ENCODE measurements around the gene DOCK2. TPM values are rescaled to one million over a fixed set of nuclear protein-coding genes. Genes with fewer than 3 reads are reported as not detected.
A peak's percentile ranks its signal among the peaks of the same experiment; 100 is the strongest.

DOCK2 gene
- total RNA-seq, 1 experiment from 2014 or later, result 0.42 TPM

GRCh38 chr5:169851321-169851850 lies 214.3 kb downstream of the DOCK2 start:
- no peak for TF ChIP-seq CTCF (IDR thresholded peaks at IDR 0.05; ENCODE audit: unreplicated experiment)
- peaks cover 22% of the 10 kb centered on the region for H3K9me3 Mint-ChIP-seq (ENCODE audit: unreplicated experiment)
- H3K4me1 Mint-ChIP-seq (ENCODE audit: insufficient read depth, unreplicated experiment), result no peaks in the 10 kb centered on the region
- H3K36me3 Mint-ChIP-seq (ENCODE audit: insufficient read depth, unreplicated experiment), result no peaks in the 10 kb centered on the region
- ChIA-PET CTCF (interaction anchor here (0.8 to 1.0 kb wide), 2 partner anchors 15 to 129 kb away, joined by 3 read pairs; partner anchors contain the start of gene INSYN2B), POLR2A (no interaction called here)
- H3K27ac Mint-ChIP-seq (ENCODE audit: low read depth, unreplicated experiment), result no peak overlapping the region
- intact Hi-C loops (cut with micrococcal nuclease), result loop anchor here (10.0 kb wide), 1 partner anchor 133 kb away; the partner anchor contains the start of gene INSYN2B
- no TSS peak for BruUV-seq (replicated peaks)
- H3K27me3 Mint-ChIP-seq (ENCODE audit: insufficient read depth, unreplicated experiment), result no peaks in the 10 kb centered on the region
- no peak for DNase-seq (ENCODE audit: unreplicated experiment)
- H3K4me3 Mint-ChIP-seq (ENCODE audit: unreplicated experiment), result no peak overlapping the region

- Mint-ChIP-seq H3K27me3 (ENCODE audit: insufficient read depth, unreplicated experiment) (no peaks in the 10 kb centered on the region), H3K4me3 (ENCODE audit: unreplicated experiment) (no peak overlapping the region), H3K4me1 (ENCODE audit: insufficient read depth, unreplicated experiment) (no peaks in the 10 kb centered on the region), H3K27ac (ENCODE audit: low read depth, unreplicated experiment) (no peak overlapping the region), H3K36me3 (ENCODE audit: insufficient read depth, unreplicated experiment) (no peaks in the 10 kb centered on the region), H3K9me3 (ENCODE audit: unreplicated experiment) (peaks cover 6% of the 10 kb centered on the region)
- TF ChIP-seq CTCF (IDR thresholded peaks at IDR 0.05; ENCODE audit: unreplicated experiment), result no peak
- no TSS peak for BruUV-seq (replicated peaks)
- CTCF ChIA-PET, result no interaction called here
- intact Hi-C loops (cut with micrococcal nuclease), result loop anchor here (10.0 kb wide), 1 partner anchor 128 kb away; the partner anchor contains the start of gene INSYN2B
- DNase-seq (ENCODE audit: unreplicated experiment), result peak; percentile 65
- POLR2A ChIA-PET, result no interaction called here
Measured at GRCh38 chr5:169856571-169856970, 219.5 kb downstream of the DOCK2 start.

- Mint-ChIP-seq H3K36me3 (ENCODE audit: insufficient read depth, unreplicated experiment) (no peaks in the 10 kb centered on the region), H3K4me1 (ENCODE audit: insufficient read depth, unreplicated experiment) (no peaks in the 10 kb centered on the region), H3K9me3 (ENCODE audit: unreplicated experiment) (no peaks in the 10 kb centered on the region), H3K4me3 (ENCODE audit: unreplicated experiment) (no peak overlapping the region), H3K27me3 (ENCODE audit: insufficient read depth, unreplicated experiment) (no peaks in the 10 kb centered on the region), H3K27ac (ENCODE audit: low read depth, unreplicated experiment) (no peak overlapping the region)
- no peak for TF ChIP-seq CTCF (IDR thresholded peaks at IDR 0.05; ENCODE audit: unreplicated experiment)
- DNase-seq (ENCODE audit: unreplicated experiment), result no peak
- CTCF ChIA-PET, result interaction anchor here (0.6 to 1.1 kb wide), 2 partner anchors 17 to 932 kb away, joined by 3 read pairs; no protein-coding TSS in a partner anchor
- intact Hi-C loops (cut with micrococcal nuclease), result no loop called here
- BruUV-seq (replicated peaks), result no TSS peak
- POLR2A ChIA-PET, result no interaction called here
Measured at GRCh38 chr5:169860585-169860984, 223.5 kb downstream of the DOCK2 start.

GRCh38 chr5:169861433-169861832 lies 224.4 kb downstream of the DOCK2 start:
- H3K4me3 Mint-ChIP-seq (ENCODE audit: unreplicated experiment), result no peak overlapping the region
- H3K27ac Mint-ChIP-seq (ENCODE audit: low read depth, unreplicated experiment), result no peak overlapping the region
- no peak for TF ChIP-seq CTCF (IDR thresholded peaks at IDR 0.05; ENCODE audit: unreplicated experiment)
- H3K4me1 Mint-ChIP-seq (ENCODE audit: insufficient read depth, unreplicated experiment), result no peaks in the 10 kb centered on the region
- POLR2A ChIA-PET, result no interaction called here
- intact Hi-C loops (cut with micrococcal nuclease), result no loop called here
- no peaks in the 10 kb centered on the region for H3K36me3 Mint-ChIP-seq (ENCODE audit: insufficient read depth, unreplicated experiment)
- no peaks in the 10 kb centered on the region for H3K9me3 Mint-ChIP-seq (ENCODE audit: unreplicated experiment)
- no TSS peak for BruUV-seq (replicated peaks)
- CTCF ChIA-PET, result interaction anchor here (1.2 kb wide), 1 partner anchor 119 kb away, joined by 4 read pairs; the partner anchor contains the start of gene INSYN2B
- H3K27me3 Mint-ChIP-seq (ENCODE audit: insufficient read depth, unreplicated experiment), result no peaks in the 10 kb centered on the region
- no peak for DNase-seq (ENCODE audit: unreplicated experiment)
